GM21526 (cell line): ENCODE data around the gene DHRS12.
A peak's percentile ranks its signal among the peaks of the same experiment; 100 is the strongest.

ENCODE experiments used
- ATAC-seq: cut with Tn5 transposase; IDR thresholded peaks from one replicate; pipeline ENCODE4 v1.9.1; 2021; ENCODE audit warnings: moderate library complexity; ENCODE audit not compliant: unreplicated experiment, low FRiP score

The DHRS12 gene

GRCh38 chr13:51785712-51786424, 18.1 kb downstream of the DHRS12 start:
- ATAC-seq, result no peak

- no peak for ATAC-seq
These were observed 19.9 kb downstream of the DHRS12 start for GRCh38 chr13:51784097-51784496.

- ATAC-seq, result no peak
These were observed 20.4 kb downstream of the DHRS12 start for GRCh38 chr13:51783428-51784094.

GRCh38 chr13:51782026-51782710, 21.8 kb downstream of the DHRS12 start:
- ATAC-seq, result no peak

- no peak for ATAC-seq
These were observed 22.5 kb downstream of the DHRS12 start for GRCh38 chr13:51781246-51782022.

- ATAC-seq, result no peak
These were observed 23.9 kb downstream of the DHRS12 start for GRCh38 chr13:51780099-51780498.

- ATAC-seq, result no peak
These were observed 25.6 kb downstream of the DHRS12 start for GRCh38 chr13:51778392-51778791.

- no peak for ATAC-seq
These were observed 26.0 kb downstream of the DHRS12 start for GRCh38 chr13:51777921-51778320.

- no peak for ATAC-seq
These were observed 27.8 kb downstream of the DHRS12 start for GRCh38 chr13:51776179-51776578.

- ATAC-seq, result no peak
These were observed 30.4 kb downstream of the DHRS12 start for GRCh38 chr13:51773515-51773914.

- ATAC-seq, result no peak
These were observed 31.2 kb downstream of the DHRS12 start for GRCh38 chr13:51772781-51773180.

- no peak for ATAC-seq
These were observed 31.9 kb downstream of the DHRS12 start for GRCh38 chr13:51772105-51772455.

- no peak for ATAC-seq
These were observed 32.4 kb downstream of the DHRS12 start for GRCh38 chr13:51771418-51772104.

GRCh38 chr13:51770681-51771417, 33.1 kb downstream of the DHRS12 start:
- ATAC-seq, result peak; percentile 70

GRCh38 chr13:51770160-51770559, 33.8 kb downstream of the DHRS12 start:
- no peak for ATAC-seq

GRCh38 chr13:51769455-51770127, 34.4 kb downstream of the DHRS12 start:
- ATAC-seq, result no peak

GRCh38 chr13:51768976-51769375, 35.0 kb downstream of the DHRS12 start:
- no peak for ATAC-seq

GRCh38 chr13:51768378-51768921, 35.5 kb downstream of the DHRS12 start:
- no peak for ATAC-seq

- ATAC-seq, result no peak
These were observed 36.9 kb downstream of the DHRS12 start for GRCh38 chr13:51767100-51767499.
